ENCODE results near the gene SNAP29.
A peak's percentile ranks its signal among the peaks of the same experiment; 100 is the strongest.
"Not testable (repeated sequence)": the region's sequence is repeated elsewhere in the genome, so short reads cannot be mapped to it uniquely, and the experiment has no call there.

Gene SNAP29

DNA sequence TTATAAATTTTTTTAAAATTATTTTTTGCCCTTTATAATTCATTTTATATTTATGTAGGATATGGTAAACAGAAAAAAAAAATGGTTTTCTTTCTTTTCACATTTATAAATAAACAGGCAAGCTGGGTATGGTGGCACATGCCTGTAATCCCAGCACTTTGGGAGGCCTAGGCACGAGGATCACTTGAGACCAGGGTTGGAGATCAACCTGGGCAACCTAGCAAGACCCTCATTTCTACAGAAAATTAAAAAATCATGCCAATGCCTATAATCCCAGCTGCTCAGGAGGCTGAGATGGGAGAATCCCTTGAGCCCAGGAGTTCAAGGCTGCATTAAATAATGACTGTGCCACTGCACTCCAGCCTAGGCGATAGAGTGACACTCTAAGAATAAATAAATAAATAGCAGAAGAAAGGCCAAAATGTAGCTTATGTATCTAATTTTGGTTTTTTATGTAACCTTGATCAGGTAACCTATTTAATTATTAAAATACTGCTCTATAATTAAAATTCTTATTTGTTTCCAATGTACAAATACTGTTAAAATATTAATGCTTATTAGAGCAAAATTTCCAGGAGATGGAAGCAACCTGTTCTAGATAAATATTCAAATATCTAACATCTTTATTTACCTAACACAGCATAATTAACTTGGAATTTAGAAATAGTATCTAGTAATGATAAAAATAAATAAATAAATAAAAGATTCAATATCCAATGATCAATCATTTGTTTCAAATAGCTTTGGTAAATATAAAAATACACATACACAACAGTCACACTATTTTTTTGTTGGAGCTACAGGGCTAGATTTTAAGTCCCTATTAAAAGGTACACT, 21.6 kb upstream of the SNAP29 start:
- DNase-seq, result no peak

DNA sequence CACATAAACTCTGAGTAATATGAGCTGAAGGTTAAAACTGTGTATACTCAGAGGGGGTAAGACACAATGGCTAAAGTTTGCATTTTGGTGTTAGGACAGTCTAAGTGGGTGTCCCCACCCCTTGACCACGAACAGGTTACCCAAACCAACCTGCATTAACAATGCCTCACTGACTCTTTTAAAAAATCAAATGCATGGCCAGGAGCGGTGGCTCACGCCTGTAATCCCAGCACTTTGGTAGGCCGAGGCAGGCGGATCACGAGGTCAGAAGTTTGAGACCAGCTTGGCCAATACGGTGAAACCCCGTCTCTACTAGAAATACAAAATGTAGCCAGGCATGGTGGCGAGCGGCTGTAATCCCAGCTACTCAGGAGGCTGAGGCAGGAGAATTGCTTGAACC, 19.5 kb upstream of the SNAP29 start:
- not testable (repeated sequence) for DNase-seq

DNA sequence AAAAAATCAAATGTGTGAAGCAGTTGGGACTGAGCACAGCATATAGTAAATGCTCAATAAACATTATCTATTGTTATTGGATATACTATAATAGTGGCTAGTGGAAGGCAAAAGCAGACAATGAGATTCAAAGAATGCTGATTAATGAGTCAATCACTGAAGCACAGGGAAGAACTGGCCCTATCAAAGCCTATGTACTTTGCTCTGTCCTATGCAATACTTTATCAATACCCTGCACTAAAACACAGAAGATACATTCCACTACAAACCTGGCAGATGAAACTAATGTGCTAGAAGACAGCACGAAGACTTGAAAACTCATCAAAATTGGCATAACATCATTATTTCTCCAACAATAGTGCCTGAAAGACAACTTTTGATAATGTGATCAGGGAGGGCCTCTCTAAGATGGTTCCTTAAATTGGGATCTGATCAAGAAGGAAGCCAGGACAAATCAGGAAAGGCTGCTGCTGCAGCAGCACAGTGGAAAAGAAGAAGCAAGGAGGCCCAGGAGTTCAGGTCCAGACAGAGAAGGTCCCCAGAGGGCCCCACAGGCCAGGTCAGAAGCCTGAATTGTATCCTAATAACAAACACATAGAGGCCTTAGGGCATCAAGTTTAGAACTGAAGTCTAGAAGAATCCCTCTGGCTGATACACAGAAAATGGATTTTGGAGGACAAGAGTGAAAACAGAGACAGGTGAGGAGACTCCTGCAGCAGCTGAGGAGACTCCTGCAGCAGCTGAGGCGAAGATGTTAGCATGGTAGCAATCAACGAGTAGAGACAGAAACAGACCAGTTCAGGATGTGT, 18.8 kb upstream of the SNAP29 start:
- DNase-seq, result no peak

DNA sequence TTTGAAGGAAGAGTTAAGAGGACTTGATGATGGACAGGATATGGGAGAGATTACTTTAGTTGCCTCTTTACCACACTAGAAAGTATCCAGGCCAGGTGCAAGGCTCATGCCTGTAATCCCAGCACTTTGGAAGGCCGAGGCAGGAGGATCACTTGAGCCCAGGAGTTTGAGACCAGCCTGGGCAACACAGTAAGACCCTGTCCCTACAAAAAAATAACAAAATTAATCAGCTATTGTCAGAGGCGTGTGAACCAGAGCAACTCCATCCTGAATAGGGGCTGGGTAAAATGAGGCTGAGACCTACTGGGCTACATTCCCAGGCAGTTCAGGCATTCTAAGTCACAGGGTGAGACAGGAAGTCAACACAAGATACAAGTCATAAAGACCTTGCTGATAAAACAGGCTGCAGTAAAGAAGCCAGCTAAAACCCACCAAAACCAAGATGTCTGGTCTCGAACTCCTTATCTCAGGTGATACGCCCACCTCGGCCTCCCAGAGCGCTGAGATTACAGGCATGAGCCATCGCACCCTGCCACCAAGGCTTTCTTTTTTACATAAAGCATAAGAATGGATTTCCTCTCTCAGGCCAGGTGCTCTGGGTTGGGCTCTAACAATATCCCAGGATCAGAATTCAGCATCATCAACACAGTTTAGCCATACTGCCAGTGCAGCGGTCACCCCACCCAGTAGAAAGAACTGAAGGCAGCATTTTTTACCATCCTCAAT, 18.0 kb upstream of the SNAP29 start:
- no peak for DNase-seq

DNA sequence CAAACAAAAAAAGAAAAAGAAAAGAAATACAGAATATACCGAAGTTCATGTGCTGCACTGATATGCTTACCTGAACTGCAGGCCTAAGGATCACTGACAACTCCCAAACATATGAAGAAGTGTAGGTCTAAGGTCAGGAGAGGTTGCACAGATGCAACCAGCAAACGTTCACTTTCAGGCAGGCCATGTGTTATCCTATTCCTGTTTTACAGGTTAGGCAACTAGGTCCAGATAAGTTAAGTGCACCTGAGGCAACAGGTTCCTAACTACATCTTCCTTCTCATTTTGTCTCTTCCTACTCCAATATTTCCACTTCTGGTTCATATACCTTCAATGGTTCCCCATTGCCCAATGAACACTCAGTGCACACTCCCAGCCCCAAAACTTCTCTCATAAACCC, 15.3 kb upstream of the SNAP29 start:
- no peak for DNase-seq

DNA sequence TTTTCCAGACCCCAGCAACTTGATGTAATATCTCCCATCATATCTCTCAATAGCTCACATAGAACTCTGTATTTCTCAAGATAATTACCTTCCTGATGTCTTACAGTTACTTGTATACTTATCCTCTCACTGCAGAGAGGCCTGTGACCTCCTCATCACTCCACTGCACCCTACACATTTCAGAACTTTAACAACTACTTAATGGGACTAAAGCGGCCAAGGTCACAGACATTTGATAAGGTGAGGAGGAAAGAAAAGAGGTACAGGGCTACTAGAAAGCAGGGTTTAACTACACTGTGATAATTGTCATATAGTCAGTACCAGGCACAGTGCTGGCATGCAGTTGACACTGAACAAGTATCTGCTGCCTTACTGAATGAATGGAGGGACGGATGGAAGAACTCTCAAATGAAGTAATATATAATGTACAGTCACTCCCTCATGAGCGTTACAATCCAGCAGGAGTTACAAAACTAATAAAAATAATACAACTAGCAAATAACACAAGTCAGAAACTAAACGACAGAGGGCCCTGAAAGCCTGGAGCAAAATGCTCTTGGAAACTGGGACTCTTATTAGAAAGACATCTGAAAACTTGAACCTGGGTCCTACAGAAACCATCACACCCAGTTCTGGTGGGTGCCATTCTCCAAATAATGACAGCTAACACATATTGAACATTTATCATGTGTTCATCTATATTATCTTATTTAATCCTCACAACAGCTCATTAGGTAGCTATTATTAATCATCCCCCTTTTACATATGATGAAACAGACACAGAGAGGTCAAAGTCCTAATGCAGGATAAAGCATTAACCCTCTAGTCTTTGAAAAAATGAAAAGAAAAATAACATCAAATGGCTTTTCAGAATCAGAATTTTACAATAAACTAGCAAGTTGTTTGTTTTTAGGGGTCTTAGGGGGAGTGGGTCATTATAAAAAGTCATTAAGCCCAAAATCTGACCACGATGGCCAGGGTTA, 14.5 kb upstream of the SNAP29 start:
- no peak for DNase-seq

DNA sequence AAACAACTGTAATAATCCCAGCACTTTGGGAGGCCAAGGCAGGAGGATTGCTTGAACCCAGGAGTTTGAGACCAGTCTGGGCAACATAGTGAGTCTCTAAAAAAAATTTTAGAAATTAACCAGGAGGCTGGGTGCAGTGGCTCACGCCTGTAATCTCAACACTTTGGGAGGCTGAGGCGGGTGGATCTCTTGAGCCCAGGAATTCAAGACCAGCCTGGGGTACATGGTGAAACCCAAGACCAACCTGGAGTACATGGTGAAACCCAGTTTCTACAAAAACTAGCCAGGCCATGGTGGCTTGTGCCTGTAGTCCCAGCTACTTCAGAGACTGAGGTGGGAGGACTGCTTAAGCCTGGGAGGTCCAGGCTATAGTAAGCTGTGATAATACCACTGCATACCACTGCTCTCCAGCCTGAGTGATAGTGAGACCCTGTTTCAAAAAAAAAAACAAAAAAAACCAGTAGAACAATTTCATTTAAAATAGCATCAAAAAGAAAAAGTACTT, 11.4 kb upstream of the SNAP29 start:
- DNase-seq, result no peak

DNA sequence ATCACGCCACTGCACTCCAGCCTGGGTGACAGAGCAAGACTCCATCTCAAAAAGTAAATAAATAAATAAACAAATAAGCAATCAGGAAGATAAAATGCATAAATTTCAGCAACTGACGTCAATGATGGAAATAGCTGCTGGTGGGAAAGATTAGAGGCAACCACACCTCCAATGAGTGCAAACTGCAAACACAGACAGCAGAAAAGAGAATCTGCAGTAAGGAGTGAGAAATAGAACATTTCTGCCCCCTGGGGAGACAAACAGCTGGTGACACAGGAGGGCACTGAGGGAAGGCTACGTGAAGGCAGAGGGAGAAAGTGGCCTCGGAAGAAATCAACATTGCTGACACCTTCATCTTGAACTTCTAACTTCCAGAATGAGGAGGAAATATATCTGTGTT, 6.7 kb upstream of the SNAP29 start:
- DNase-seq, result no peak

DNA sequence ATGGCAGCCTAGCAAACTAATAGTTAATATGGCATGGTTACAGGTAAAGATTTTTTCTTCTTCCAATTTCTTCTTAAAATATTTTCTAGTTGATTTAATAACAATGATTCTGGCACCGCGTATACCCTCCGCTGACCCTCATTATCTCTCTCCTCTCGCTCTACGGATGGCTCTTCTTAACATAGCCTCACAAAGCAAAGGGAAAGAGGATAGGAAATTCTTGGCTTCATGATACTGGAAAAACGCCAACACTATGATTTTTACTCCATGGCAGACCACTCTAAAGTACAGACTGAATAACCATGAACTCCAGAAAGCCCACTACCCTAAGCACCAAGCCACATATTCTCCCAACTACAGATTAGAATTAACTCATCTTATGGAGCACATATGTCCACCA, 6.3 kb upstream of the SNAP29 start:
- DNase-seq, result no peak

DNA sequence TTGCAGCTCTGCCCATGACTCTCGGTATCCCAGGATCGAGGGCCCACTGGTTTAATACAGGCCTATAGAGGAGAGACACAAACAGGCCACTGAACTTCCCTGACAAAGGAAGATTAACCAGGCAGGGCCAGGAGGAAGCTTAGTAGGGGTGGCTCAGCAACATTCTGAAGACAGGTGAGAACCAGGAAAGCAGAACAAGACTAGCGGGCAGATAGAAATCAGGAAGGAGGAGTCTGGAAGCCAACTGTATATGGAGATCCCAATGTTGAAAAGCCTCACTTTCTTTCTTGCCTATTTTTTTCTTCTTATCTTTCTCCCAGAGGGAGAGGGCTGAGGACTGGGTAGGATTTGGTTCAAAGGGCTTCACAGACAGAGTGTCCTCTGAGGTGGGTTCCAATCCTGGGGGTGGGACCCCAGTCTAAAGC, 5.6 kb upstream of the SNAP29 start:
- no peak for DNase-seq

DNA sequence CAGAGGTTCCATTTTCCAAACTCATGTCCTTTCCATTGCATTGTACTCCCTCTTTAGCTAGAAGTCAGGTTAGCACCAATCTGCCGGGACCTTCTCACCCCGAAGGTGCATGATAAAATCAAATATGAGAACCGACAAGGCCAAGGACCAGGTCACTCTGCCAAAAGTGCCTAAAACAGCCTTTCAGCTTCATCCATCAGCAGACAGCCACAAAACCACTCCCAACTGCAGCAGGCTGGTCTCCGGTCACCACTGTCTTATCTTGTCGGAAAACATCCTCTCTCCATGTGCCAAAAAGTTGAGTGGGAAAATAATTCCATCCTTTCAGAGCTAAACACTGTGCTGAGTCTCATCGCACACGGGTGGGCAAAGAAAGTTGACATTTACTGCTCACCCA, 1.6 kb upstream of the SNAP29 start:
- no peak for DNase-seq

DNA sequence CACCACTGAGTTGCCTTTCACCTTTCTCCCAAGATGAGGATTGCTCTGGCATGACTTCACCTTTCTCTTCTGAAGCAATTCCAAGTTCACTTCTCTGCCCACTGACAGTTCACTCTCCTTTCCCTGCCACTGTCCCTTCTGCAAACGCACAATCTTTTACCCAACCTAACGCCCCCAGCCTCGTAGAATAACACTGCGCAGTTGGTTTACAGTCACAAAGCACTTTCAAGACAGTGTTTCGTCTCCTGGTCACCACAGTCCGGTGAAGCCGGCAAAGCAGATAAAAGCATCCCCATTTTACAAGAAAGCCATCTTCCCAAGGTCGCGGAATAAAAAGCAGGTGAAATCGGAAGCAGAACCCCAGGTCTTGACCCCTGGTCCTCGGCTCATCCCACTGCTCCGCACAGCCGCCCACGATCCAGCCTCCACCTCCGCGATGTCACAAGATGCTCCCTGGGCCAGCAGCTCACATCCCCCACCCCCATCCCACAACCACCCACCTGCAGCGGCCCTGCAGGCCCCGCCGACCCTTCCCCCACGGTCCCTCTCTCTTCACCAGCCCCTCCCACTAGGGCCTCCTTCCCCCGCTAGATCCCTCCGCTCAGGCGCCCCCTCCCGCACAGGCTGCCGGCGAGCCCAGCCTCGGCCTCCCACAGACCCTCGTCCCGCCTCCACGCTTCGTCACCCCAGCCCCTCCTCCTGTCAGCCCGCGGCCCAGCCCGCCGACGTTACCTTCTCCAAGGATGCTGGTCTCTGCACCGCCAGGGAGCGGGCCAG, 781 bp upstream of the SNAP29 start:
- peak; percentile 49 for DNase-seq

DNA sequence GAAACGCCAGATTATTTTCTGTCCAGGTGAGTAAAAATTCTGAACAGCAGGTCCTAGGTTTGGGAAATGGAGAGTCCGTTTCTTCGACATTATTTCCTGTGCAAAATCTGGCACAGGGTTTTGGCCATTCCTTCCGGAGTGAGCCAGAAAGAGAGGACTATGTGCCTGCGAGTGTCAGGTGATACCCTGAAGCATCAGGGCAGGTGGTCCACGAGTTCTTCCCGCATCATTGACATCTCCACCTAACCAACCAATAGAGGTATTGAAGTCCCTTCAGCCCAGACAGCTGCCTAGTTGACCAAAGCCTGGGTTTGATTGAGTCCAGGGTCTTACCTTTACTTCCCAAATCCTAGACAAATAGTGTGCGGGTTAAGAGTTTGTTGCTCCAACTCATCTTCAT, 808 bp downstream of the SNAP29 start:
- DNase-seq, result no peak

DNA sequence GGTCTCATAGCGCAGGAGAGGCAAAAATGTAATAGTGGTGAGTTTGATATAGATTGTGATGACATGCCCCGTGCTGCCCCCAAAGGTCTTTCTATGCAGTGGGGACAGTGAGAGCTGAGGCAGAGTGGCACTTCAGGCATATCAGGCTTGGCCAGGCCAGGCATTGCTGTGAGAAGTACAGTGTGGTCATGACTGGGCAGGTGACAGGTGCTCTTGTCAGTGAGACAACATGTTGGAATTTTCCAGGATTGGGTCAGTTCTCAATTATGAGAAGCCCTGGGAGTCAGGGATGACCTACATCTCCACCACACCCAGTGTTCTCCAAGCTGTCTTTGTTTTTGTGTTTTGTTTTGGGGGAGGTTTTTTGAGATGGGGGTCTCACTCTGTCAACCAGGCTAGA, 3.7 kb downstream of the SNAP29 start:
- no peak for DNase-seq

DNA sequence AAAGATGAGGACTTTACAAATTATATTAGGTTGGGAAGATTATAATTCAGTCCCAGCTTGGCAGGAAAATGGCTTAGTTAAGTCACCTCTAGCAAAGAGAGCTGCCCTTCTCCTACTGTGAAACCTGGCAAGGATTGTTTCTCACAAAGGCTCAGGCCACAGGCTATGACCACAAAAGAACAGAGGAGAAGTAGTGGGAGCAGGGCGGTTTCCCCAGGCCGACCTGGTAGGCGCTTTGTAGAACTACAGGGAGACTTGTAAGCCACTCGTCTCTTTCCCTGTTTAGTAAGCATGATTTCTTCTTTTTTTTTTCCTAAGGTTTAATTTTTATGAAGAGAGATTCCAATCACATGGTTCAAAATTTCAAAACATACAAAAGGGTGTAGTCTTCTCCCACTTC, 4.6 kb downstream of the SNAP29 start:
- DNase-seq, result no peak

DNA sequence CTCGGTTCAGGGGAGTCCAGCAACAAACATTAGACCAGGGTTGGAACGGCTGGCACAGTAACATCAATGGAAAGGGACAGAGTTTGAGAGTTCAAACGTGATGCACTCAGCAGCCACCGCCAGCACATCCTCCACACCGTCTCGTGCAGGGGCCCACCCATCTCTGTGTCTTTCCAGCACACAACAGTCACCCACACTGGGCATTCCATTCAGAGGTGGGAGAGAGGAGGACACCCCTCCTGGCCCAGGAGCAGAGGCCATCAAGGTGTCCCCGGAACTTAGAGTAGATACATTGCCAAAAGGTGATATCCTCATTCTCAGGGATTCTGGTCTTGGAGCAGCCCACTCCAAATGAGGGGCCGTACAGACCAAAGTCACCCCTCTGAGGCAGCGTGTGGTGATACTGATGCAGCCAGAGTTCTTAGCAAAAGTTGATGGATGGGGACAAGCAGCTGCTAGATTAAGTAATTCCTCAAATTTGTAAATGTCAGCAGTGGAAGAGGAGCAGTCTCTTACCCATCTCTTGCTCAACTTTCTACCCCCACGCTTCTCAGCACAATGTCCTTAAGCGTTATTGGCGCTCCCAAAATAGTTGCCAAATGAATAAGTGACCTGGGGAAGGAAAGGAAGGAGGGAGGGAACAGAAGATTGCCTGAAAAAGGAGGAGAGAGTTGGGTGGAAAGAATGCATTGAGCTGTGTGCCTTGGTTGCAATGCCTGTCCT, 5.5 kb downstream of the SNAP29 start:
- DNase-seq, result no peak

DNA sequence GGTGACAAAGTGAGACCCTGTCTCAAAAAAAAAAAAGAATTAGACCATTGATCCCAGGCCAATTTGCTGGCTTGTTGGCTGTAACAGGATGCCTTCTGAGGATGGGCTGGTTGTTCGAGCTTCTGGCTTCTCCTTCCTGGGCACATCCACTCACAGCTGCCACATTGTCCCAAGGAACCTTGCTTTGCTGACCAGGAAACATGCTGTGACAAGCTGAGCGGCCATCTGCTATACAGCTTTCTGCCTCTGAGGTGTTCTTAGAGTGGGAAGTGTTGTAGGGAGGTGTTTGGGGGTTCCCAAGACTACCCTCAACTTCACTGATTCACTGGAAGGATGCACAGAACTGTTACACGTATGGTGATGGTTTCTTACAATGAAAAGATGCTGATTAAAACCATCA, 6.5 kb downstream of the SNAP29 start:
- DNase-seq, result no peak

DNA sequence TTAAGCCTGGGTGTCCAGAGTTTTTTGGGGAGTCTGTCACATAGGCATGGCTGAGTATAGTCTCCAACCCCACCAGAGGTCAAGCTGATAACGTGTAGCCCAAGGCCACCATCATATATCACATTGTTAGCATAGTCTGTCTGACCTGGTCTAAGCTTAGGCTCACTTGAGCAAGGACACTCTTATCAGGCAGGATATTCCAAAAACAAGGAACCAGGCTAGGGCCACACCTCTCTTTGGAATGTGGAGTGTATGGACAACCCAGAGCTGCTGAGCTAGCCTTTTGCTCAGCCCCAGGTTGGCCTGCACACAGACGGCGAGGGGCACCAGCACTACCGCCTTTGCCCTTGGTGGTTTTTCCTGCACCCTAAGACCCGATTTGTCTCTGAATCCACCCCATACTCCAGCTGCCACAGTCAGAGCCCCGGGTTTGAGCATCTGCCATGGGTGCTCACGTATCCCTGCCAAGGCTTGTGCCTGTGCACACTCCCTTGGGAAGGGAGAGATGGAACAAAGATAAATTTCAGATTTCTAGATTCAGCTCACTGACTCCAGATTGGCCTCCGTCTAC, 7.2 kb downstream of the SNAP29 start:
- DNase-seq, result no peak

DNA sequence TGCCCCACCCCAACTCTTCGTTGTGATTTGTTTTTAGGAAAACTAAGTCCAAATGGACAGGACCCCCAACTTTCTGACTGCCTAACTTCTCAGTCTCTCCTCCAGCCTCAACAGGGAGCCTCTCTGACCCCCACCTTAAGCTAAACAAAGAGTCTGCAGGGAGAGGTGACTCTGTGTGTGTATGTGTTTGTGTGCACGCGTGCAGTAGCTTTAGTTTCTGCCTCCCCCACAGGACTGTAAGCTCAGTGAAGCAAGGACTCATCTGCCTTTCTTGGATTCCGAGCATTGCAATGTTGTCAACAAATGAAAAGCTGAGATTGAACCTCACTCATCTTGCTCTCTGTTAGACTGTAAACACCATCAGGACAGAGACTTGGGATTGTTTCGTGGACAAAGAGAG, 7.9 kb downstream of the SNAP29 start:
- no peak for DNase-seq

Measured in NCI-H1694 (cell line).